Ammon's horn (tissue), 1 donor: ENCODE results near the gene NR1D1.

ENCODE experiments used
- DNase-seq: peaks from one replicate; pipeline ENCODE4 v3.0.0-alpha.2; 2016; ENCODE audit warnings: low spot score

NR1D1 gene

GRCh38 chr17:40075201-40075941 lies 25.0 kb downstream of the NR1D1 start:
- DNase-seq, result peak; percentile 92

- no peak for DNase-seq
Measured at GRCh38 chr17:40074871-40075200, 25.6 kb downstream of the NR1D1 start.

- DNase-seq, result no peak
Measured at GRCh38 chr17:40074175-40074512, 26.2 kb downstream of the NR1D1 start.

GRCh38 chr17:40073454-40074174 lies 26.8 kb downstream of the NR1D1 start:
- peak; percentile 58 for DNase-seq

- DNase-seq, result no peak
Measured at GRCh38 chr17:40072735-40073346, 27.5 kb downstream of the NR1D1 start.

- DNase-seq, result peak; percentile 96
Measured at GRCh38 chr17:40072040-40072734, 28.2 kb downstream of the NR1D1 start.

GRCh38 chr17:40071313-40072039 lies 28.9 kb downstream of the NR1D1 start:
- peak; percentile 71 for DNase-seq

GRCh38 chr17:40070709-40071312 lies 29.6 kb downstream of the NR1D1 start:
- no peak for DNase-seq

- DNase-seq, result peak; percentile 48
Measured at GRCh38 chr17:40069751-40070708, 30.4 kb downstream of the NR1D1 start.

GRCh38 chr17:40068917-40069750 lies 31.3 kb downstream of the NR1D1 start:
- peak; percentile 97 for DNase-seq

GRCh38 chr17:40068584-40068916 lies 31.8 kb downstream of the NR1D1 start:
- DNase-seq, result no peak

- peak; percentile 33 for DNase-seq
Measured at GRCh38 chr17:40068129-40068581, 32.2 kb downstream of the NR1D1 start.

GRCh38 chr17:40067710-40068109 lies 32.7 kb downstream of the NR1D1 start:
- no peak for DNase-seq

- peak; percentile 35 for DNase-seq
Measured at GRCh38 chr17:40065769-40066510, 34.4 kb downstream of the NR1D1 start.

GRCh38 chr17:40064971-40065768 lies 35.2 kb downstream of the NR1D1 start:
- DNase-seq, result peak; percentile 41

- DNase-seq, result peak; percentile 74
Measured at GRCh38 chr17:40063901-40064531, 36.4 kb downstream of the NR1D1 start.

GRCh38 chr17:40063187-40063771 lies 37.1 kb downstream of the NR1D1 start:
- DNase-seq, result peak; percentile 45
